OCI-M2 (cell line): ENCODE results near the gene ZPLD1.

Source experiments
- DNase-seq: peaks from one replicate; lab custom pipeline; 2025; ENCODE audit not compliant: unreplicated experiment; lab: John Stamatoyannopoulos, UW

Gene ZPLD1

GRCh38 chr3:102525624-102526023 is 90.8 kb downstream of the ZPLD1 start:
- DNase-seq, result no peak

- DNase-seq, result no peak
Measured at GRCh38 chr3:102526865-102527264, 92.0 kb downstream of the ZPLD1 start.

- no peak for DNase-seq
Measured at GRCh38 chr3:102528727-102529126, 93.9 kb downstream of the ZPLD1 start.
